Adrenal gland (tissue), 5 donors: ENCODE measurements around the gene PROK2.

ENCODE experiments used
- CTCF ChIP-seq, 6 experiments: fragments of 450-650 bp in 4 of 6; fragments of 200-600 bp in 2 of 6; sonication (generic) in 1 of 6; IDR thresholded peaks; 1 replicate in 5 of 6; 2 replicates in 1 of 6; pipeline versions ENCODE4 v1.5.1 to v1.8.0; 2016 to 2021; ENCODE audit warnings: antibody characterized with exemption in 6 of 6, mild to moderate bottlenecking in 2 of 6, moderate library complexity in 1 of 6
- POLR2A ChIP-seq, 2 donors: fragments of 450-650 bp; IDR thresholded peaks; one replicate each; pipeline ENCODE4 v1.6.1; 2017; ENCODE audit warnings: antibody characterized with exemption in 2 of 2, mild to moderate bottlenecking in 2 of 2, moderate library complexity in 1 of 2
- donor health status: DM: no; HTN: no; CAD: no.

- TF ChIP-seq CTCF (IDR thresholded peaks at IDR 0.05) (no peak), POLR2A (IDR thresholded peaks at IDR 0.05) (no peak)
These were observed 24.8 kb downstream of the PROK2 start for GRCh38 chr3:71760140-71760539.
